ENCODE measurements around the gene DNAJC8. TPM values are rescaled to one million over a fixed set of nuclear protein-coding genes. Genes with fewer than 3 reads are reported as not detected.

DNAJC8 gene
- total RNA-seq, 1 donor from 2014 or later, result 90.3 TPM

- Mint-ChIP-seq H3K9me3 (ENCODE audit: low read depth) (no peaks in the 10 kb centered on the region), H3K4me3 (ENCODE audit: low read depth) (no peak overlapping the region), H3K36me3 (ENCODE audit: insufficient read depth) (peaks cover 1% of the 10 kb centered on the region), H3K27me3 (no peaks in the 10 kb centered on the region), H3K4me1 (ENCODE audit: low read depth) (peaks cover 14% of the 10 kb centered on the region), H3K27ac (no peak overlapping the region)
- TF ChIP-seq, protein P1, sequence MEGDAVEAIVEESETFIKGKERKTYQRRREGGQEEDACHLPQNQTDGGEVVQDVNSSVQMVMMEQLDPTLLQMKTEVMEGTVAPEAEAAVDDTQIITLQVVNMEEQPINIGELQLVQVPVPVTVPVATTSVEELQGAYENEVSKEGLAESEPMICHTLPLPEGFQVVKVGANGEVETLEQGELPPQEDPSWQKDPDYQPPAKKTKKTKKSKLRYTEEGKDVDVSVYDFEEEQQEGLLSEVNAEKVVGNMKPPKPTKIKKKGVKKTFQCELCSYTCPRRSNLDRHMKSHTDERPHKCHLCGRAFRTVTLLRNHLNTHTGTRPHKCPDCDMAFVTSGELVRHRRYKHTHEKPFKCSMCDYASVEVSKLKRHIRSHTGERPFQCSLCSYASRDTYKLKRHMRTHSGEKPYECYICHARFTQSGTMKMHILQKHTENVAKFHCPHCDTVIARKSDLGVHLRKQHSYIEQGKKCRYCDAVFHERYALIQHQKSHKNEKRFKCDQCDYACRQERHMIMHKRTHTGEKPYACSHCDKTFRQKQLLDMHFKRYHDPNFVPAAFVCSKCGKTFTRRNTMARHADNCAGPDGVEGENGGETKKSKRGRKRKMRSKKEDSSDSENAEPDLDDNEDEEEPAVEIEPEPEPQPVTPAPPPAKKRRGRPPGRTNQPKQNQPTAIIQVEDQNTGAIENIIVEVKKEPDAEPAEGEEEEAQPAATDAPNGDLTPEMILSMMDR (IDR thresholded peaks at IDR 0.05; ENCODE audit: unreplicated experiment), result no peak
- DNase-seq (ENCODE audit: low spot score, unreplicated experiment), result no peak
Measured at GRCh38 chr1:28236656-28237322, 4.0 kb upstream of the DNAJC8 start.

GRCh38 chr1:28235755-28236655 is 3.2 kb upstream of the DNAJC8 start, which contains the start of gene ATP5IF1:
Gene ATP5IF1 (plus strand): TSS chr1:28236124. CDS start chr1:28236184, 60 bp downstream.
- TF ChIP-seq, protein P1 (IDR thresholded peaks at IDR 0.05; ENCODE audit: unreplicated experiment), result no peak
- H3K27me3 Mint-ChIP-seq, result no peaks in the 10 kb centered on the region
- no peaks in the 10 kb centered on the region for H3K9me3 Mint-ChIP-seq (ENCODE audit: low read depth)
- peaks cover 1% of the 10 kb centered on the region for H3K36me3 Mint-ChIP-seq (ENCODE audit: insufficient read depth)
- H3K4me1 Mint-ChIP-seq (ENCODE audit: low read depth), result peaks cover 14% of the 10 kb centered on the region
- H3K27ac Mint-ChIP-seq, result no peak within 1 kb of the TSS
- no peak within 1 kb of the TSS for H3K4me3 Mint-ChIP-seq (ENCODE audit: low read depth)
- peak; percentile 86 for DNase-seq (ENCODE audit: low spot score, unreplicated experiment)

- H3K27me3 Mint-ChIP-seq, result no peaks in the 10 kb centered on the region
- DNase-seq (ENCODE audit: low spot score, unreplicated experiment), result no peak
- H3K9me3 Mint-ChIP-seq (ENCODE audit: low read depth), result no peaks in the 10 kb centered on the region
- no peak overlapping the region for H3K27ac Mint-ChIP-seq
- TF ChIP-seq, protein P1 (IDR thresholded peaks at IDR 0.05; ENCODE audit: unreplicated experiment), result no peak
- H3K36me3 Mint-ChIP-seq (ENCODE audit: insufficient read depth), result peaks cover 6% of the 10 kb centered on the region
- H3K4me3 Mint-ChIP-seq (ENCODE audit: low read depth), result peak overlapping the region; percentile 98
- H3K4me1 Mint-ChIP-seq (ENCODE audit: low read depth), result peaks cover 10% of the 10 kb centered on the region
Measured at GRCh38 chr1:28233264-28233606, 406 bp upstream of the DNAJC8 start.

DNA sequence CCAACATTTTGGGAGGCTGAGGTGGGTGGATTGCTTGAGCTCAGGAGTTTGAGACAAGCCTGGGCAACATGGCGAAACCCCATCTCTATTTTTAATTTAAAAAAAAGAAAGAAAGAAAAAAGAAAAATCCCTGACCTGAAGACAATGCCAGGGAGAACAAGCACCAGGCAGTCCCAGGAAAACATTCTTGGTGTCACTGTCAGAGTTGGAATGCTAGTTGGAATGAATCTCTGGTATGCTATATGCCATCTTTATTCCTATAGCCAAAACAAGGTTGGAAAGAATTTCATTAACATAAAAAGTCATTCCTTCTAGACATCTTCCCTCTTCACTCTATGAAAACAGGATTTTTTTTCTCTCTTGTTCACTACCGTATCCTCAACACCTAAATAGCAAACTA is 2.8 kb downstream of the DNAJC8 start:
- no peak overlapping the region for H3K27ac Mint-ChIP-seq
- H3K27me3 Mint-ChIP-seq, result no peaks in the 10 kb centered on the region
- peaks cover 10% of the 10 kb centered on the region for H3K4me1 Mint-ChIP-seq (ENCODE audit: low read depth)
- no peaks in the 10 kb centered on the region for H3K9me3 Mint-ChIP-seq (ENCODE audit: low read depth)
- no peak for DNase-seq (ENCODE audit: low spot score, unreplicated experiment)
- no peak overlapping the region for H3K4me3 Mint-ChIP-seq (ENCODE audit: low read depth)
- TF ChIP-seq, protein P1 (IDR thresholded peaks at IDR 0.05; ENCODE audit: unreplicated experiment), result no peak
- peaks cover 13% of the 10 kb centered on the region for H3K36me3 Mint-ChIP-seq (ENCODE audit: insufficient read depth)

- Mint-ChIP-seq H3K4me3 (ENCODE audit: low read depth) (no peak overlapping the region), H3K4me1 (ENCODE audit: low read depth) (peaks cover 10% of the 10 kb centered on the region), H3K36me3 (ENCODE audit: insufficient read depth) (peaks cover 13% of the 10 kb centered on the region), H3K9me3 (ENCODE audit: low read depth) (no peaks in the 10 kb centered on the region), H3K27ac (no peak overlapping the region), H3K27me3 (no peaks in the 10 kb centered on the region)
- TF ChIP-seq, protein P1 (IDR thresholded peaks at IDR 0.05; ENCODE audit: unreplicated experiment), result no peak
- DNase-seq (ENCODE audit: low spot score, unreplicated experiment), result no peak
Measured at GRCh38 chr1:28229089-28229488, 3.7 kb downstream of the DNAJC8 start.
